ENCODE data around the gene PGA5.
"Not testable (repeated sequence)": the region's sequence is repeated elsewhere in the genome, so short reads cannot be mapped to it uniquely, and the experiment has no call there.

Gene PGA5

DNA sequence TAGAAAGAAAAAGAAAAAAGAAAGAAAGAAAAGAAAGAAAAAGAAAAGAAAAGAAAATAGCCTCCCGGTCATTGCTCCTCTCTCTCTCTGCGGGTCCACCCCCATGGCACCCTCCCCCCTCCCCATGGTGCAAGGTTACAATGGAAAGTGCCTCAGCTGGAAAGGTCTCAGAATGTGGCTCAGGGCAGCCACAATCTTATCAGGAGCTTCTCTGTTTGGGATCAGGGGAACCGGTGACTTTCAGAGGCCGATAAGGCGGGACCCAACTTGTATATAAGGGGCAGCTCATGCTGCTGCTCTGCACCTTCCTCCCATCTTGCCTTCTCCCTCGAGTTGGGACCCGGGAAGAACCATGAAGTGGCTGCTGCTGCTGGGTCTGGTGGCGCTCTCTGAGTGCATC, at the start of gene PGA5:
Gene PGA5, plus strand, starts transcription at position 301 of the 400 bp plus-strand sequence. Its CDS starts 52 bp downstream, at position 353.
- not testable (repeated sequence) for H3K4me1 ChIP-seq (ENCODE audit: control insufficient read depth in 2 of 2, insufficient read depth in 2 of 2, low read length in 2 of 2); H3K9ac ChIP-seq (ENCODE audit: low read depth in 1 of 2, low read length in 2 of 2); H3K9me3 ChIP-seq (ENCODE audit: control insufficient read depth in 2 of 2, low read length in 2 of 2); H3K36me3 ChIP-seq (ENCODE audit: control insufficient read depth in 2 of 2, insufficient read depth in 2 of 2, low read length in 2 of 2); H3K27ac ChIP-seq (ENCODE audit: low read depth in 2 of 2, low read length in 2 of 2); H3K27me3 ChIP-seq (ENCODE audit: control insufficient read depth in 2 of 2, insufficient read depth in 2 of 2, low read length in 2 of 2); H3K4me3 ChIP-seq (ENCODE audit: low read length in 2 of 2)

DNA sequence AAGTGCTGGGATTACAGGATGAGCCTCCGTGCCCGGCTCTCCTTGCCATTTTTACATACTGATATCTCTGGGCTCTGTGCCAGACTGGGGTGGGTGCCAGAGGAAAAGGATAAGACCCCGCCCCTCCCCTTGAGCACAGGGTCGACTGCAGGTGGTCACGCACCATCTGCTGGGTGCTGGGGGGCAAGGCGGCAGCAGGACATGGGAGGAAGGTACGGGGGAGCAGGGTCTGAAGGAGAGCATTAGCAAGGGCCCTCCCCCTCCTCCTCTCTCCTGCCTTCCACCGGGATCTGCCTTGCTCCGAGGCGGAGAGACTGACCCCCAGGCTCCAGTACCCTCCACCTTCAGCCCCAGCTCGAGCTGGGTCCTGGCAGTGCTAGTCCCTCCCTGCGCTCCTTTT, 47.4 kb upstream of the PGA5 start:
- Histone ChIP-seq H3K9ac (ENCODE audit: low read depth in 1 of 2, low read length in 2 of 2) (no peak overlapping the region), H3K36me3 (ENCODE audit: control insufficient read depth in 2 of 2, insufficient read depth in 2 of 2, low read length in 2 of 2) (no peaks in the 10 kb centered on the region), H3K4me3 (ENCODE audit: low read length in 2 of 2) (no peak overlapping the region), H3K4me1 (ENCODE audit: control insufficient read depth in 2 of 2, insufficient read depth in 2 of 2, low read length in 2 of 2) (no peaks in the 10 kb centered on the region), H3K9me3 (ENCODE audit: control insufficient read depth in 2 of 2, low read length in 2 of 2) (no peaks in the 10 kb centered on the region), H3K27ac (ENCODE audit: low read depth in 2 of 2, low read length in 2 of 2) (no peak overlapping the region), H3K27me3 (ENCODE audit: control insufficient read depth in 2 of 2, insufficient read depth in 2 of 2, low read length in 2 of 2) (no peaks in the 10 kb centered on the region)

- no peaks in the 10 kb centered on the region for H3K4me1 ChIP-seq (ENCODE audit: control insufficient read depth in 2 of 2, insufficient read depth in 2 of 2, low read length in 2 of 2)
- no peak overlapping the region for H3K4me3 ChIP-seq (ENCODE audit: low read length in 2 of 2)
- no peaks in the 10 kb centered on the region for H3K9me3 ChIP-seq (ENCODE audit: control insufficient read depth in 2 of 2, low read length in 2 of 2)
- no peak overlapping the region for H3K27ac ChIP-seq (ENCODE audit: low read depth in 2 of 2, low read length in 2 of 2)
- H3K27me3 ChIP-seq (ENCODE audit: control insufficient read depth in 2 of 2, insufficient read depth in 2 of 2, low read length in 2 of 2), result no peaks in the 10 kb centered on the region
- H3K36me3 ChIP-seq (ENCODE audit: control insufficient read depth in 2 of 2, insufficient read depth in 2 of 2, low read length in 2 of 2), result no peaks in the 10 kb centered on the region
- no peak overlapping the region for H3K9ac ChIP-seq (ENCODE audit: low read depth in 1 of 2, low read length in 2 of 2)
These were observed 46.8 kb upstream of the PGA5 start for GRCh38 chr11:61194169-61194671.

DNA sequence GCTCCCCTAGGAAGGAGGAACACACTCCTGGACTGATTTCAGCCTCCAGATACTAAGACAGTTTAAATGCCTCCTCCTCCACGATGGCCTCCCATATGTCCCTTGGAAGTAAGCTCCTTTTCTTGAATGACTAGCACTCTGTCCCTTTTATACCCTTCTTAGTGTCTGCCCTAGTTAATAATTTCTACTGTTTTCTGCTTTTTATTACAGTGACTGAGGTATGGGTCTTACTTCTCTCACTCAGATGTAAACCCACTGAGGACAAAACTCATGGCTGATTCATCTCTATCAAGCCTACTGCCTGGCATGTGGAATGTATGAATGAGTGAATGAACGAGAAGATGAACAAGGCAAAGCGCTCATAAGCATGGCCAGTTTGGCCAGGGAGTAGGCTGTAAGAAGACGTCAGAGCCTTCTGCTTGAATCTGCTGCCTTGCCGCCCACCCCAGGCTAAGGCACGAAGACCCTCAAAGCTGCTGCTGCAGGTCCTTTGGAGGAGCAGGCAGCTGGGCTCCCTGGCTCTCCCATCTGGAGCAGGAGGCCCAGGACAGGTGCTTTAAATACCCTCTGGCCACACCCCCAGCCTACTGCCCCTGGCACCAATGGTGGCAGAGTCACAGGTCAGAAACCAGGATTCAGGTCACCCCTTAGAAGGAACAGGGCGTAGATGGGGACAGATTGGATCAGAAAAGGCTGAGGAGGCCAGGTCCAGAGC, 45.8 kb upstream of the PGA5 start:
- no peak overlapping the region for H3K27ac ChIP-seq (ENCODE audit: low read depth in 2 of 2, low read length in 2 of 2)
- no peak overlapping the region for H3K9ac ChIP-seq (ENCODE audit: low read depth in 1 of 2, low read length in 2 of 2)
- H3K9me3 ChIP-seq (ENCODE audit: control insufficient read depth in 2 of 2, low read length in 2 of 2), result no peaks in the 10 kb centered on the region
- no peaks in the 10 kb centered on the region for H3K36me3 ChIP-seq (ENCODE audit: control insufficient read depth in 2 of 2, insufficient read depth in 2 of 2, low read length in 2 of 2)
- no peaks in the 10 kb centered on the region for H3K27me3 ChIP-seq (ENCODE audit: control insufficient read depth in 2 of 2, insufficient read depth in 2 of 2, low read length in 2 of 2)
- H3K4me3 ChIP-seq (ENCODE audit: low read length in 2 of 2), result no peak overlapping the region
- no peaks in the 10 kb centered on the region for H3K4me1 ChIP-seq (ENCODE audit: control insufficient read depth in 2 of 2, insufficient read depth in 2 of 2, low read length in 2 of 2)

- no peaks in the 10 kb centered on the region for H3K27me3 ChIP-seq (ENCODE audit: control insufficient read depth in 2 of 2, insufficient read depth in 2 of 2, low read length in 2 of 2)
- H3K9me3 ChIP-seq (ENCODE audit: control insufficient read depth in 2 of 2, low read length in 2 of 2), result no peaks in the 10 kb centered on the region
- no peaks in the 10 kb centered on the region for H3K4me1 ChIP-seq (ENCODE audit: control insufficient read depth in 2 of 2, insufficient read depth in 2 of 2, low read length in 2 of 2)
- no peak overlapping the region for H3K4me3 ChIP-seq (ENCODE audit: low read length in 2 of 2)
- H3K36me3 ChIP-seq (ENCODE audit: control insufficient read depth in 2 of 2, insufficient read depth in 2 of 2, low read length in 2 of 2), result no peaks in the 10 kb centered on the region
- H3K9ac ChIP-seq (ENCODE audit: low read depth in 1 of 2, low read length in 2 of 2), result no peak overlapping the region
- H3K27ac ChIP-seq (ENCODE audit: low read depth in 2 of 2, low read length in 2 of 2), result no peak overlapping the region
These were observed 45.3 kb upstream of the PGA5 start for GRCh38 chr11:61195719-61196118.

GRCh38 chr11:61198361-61198760, 42.6 kb upstream of the PGA5 start:
- Histone ChIP-seq H3K27me3 (ENCODE audit: control insufficient read depth in 2 of 2, insufficient read depth in 2 of 2, low read length in 2 of 2) (no peaks in the 10 kb centered on the region), H3K4me3 (ENCODE audit: low read length in 2 of 2) (no peak overlapping the region), H3K9ac (ENCODE audit: low read depth in 1 of 2, low read length in 2 of 2) (no peak overlapping the region), H3K27ac (ENCODE audit: low read depth in 2 of 2, low read length in 2 of 2) (no peak overlapping the region), H3K36me3 (ENCODE audit: control insufficient read depth in 2 of 2, insufficient read depth in 2 of 2, low read length in 2 of 2) (no peaks in the 10 kb centered on the region), H3K4me1 (ENCODE audit: control insufficient read depth in 2 of 2, insufficient read depth in 2 of 2, low read length in 2 of 2) (no peaks in the 10 kb centered on the region), H3K9me3 (ENCODE audit: control insufficient read depth in 2 of 2, low read length in 2 of 2) (no peaks in the 10 kb centered on the region)

- Histone ChIP-seq H3K9ac (ENCODE audit: low read depth in 1 of 2, low read length in 2 of 2) (no peak overlapping the region), H3K36me3 (ENCODE audit: control insufficient read depth in 2 of 2, insufficient read depth in 2 of 2, low read length in 2 of 2) (no peaks in the 10 kb centered on the region), H3K27me3 (ENCODE audit: control insufficient read depth in 2 of 2, insufficient read depth in 2 of 2, low read length in 2 of 2) (no peaks in the 10 kb centered on the region), H3K4me1 (ENCODE audit: control insufficient read depth in 2 of 2, insufficient read depth in 2 of 2, low read length in 2 of 2) (no peaks in the 10 kb centered on the region), H3K9me3 (ENCODE audit: control insufficient read depth in 2 of 2, low read length in 2 of 2) (no peaks in the 10 kb centered on the region), H3K4me3 (ENCODE audit: low read length in 2 of 2) (no peak overlapping the region), H3K27ac (ENCODE audit: low read depth in 2 of 2, low read length in 2 of 2) (no peak overlapping the region)
These were observed 41.9 kb upstream of the PGA5 start for GRCh38 chr11:61198948-61199523.

DNA sequence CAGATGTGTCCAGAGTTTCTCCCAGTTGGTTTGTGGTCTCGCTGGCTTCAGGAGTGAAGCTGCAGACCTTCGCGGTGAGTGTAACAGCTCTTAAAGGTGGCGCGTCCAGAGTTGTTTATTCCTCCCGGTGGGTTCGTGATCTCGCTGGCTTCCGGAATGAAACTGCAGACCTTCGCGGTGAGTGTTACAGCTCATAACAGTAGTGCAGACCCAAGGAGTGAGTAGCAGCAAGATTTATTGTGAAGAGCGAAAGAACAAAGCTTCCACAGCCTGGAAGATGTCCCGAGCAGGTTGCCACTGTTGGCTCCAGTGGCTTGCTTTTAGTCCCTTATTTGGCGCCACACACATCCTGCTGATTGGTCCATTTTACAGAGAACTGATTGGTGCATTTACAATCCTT, 39.5 kb upstream of the PGA5 start:
- Histone ChIP-seq H3K27ac (ENCODE audit: low read depth in 2 of 2, low read length in 2 of 2) (no peak overlapping the region), H3K4me1 (ENCODE audit: control insufficient read depth in 2 of 2, insufficient read depth in 2 of 2, low read length in 2 of 2) (no peaks in the 10 kb centered on the region), H3K9me3 (ENCODE audit: control insufficient read depth in 2 of 2, low read length in 2 of 2) (no peaks in the 10 kb centered on the region), H3K9ac (ENCODE audit: low read depth in 1 of 2, low read length in 2 of 2) (no peak overlapping the region), H3K27me3 (ENCODE audit: control insufficient read depth in 2 of 2, insufficient read depth in 2 of 2, low read length in 2 of 2) (no peaks in the 10 kb centered on the region), H3K36me3 (ENCODE audit: control insufficient read depth in 2 of 2, insufficient read depth in 2 of 2, low read length in 2 of 2) (no peaks in the 10 kb centered on the region), H3K4me3 (ENCODE audit: low read length in 2 of 2) (no peak overlapping the region)

- not testable (repeated sequence) for H3K4me1 ChIP-seq (ENCODE audit: control insufficient read depth in 2 of 2, insufficient read depth in 2 of 2, low read length in 2 of 2); H3K27ac ChIP-seq (ENCODE audit: low read depth in 2 of 2, low read length in 2 of 2); H3K9ac ChIP-seq (ENCODE audit: low read depth in 1 of 2, low read length in 2 of 2); H3K36me3 ChIP-seq (ENCODE audit: control insufficient read depth in 2 of 2, insufficient read depth in 2 of 2, low read length in 2 of 2); H3K4me3 ChIP-seq (ENCODE audit: low read length in 2 of 2); H3K9me3 ChIP-seq (ENCODE audit: control insufficient read depth in 2 of 2, low read length in 2 of 2); H3K27me3 ChIP-seq (ENCODE audit: control insufficient read depth in 2 of 2, insufficient read depth in 2 of 2, low read length in 2 of 2)
These were observed 37.8 kb upstream of the PGA5 start, which contains the start of gene PGA3 for GRCh38 chr11:61202950-61203746. TSS of gene PGA3 (plus strand) at chr11:61203515. CDS start at chr11:61203565, 50 bp downstream.

DNA sequence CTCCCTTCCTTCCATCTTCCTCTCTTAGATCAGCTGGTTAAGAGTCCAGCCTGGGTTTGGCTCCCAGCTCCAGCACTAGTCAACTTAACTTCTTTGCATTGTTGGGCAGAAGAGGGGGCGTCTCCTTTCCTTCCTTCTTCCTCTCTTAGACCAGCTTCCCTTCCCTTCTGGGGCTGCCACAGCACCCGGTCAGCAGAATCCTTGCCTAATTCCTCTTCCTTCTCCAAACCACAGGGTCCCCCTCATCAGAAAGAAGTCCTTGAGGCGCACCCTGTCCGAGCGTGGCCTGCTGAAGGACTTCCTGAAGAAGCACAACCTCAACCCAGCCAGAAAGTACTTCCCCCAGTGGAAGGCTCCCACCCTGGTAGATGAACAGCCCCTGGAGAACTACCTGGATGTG, 37.1 kb upstream of the PGA5 start:
- H3K4me3 ChIP-seq (ENCODE audit: low read length in 2 of 2); H3K9me3 ChIP-seq (ENCODE audit: control insufficient read depth in 2 of 2, low read length in 2 of 2); H3K4me1 ChIP-seq (ENCODE audit: control insufficient read depth in 2 of 2, insufficient read depth in 2 of 2, low read length in 2 of 2); H3K27me3 ChIP-seq (ENCODE audit: control insufficient read depth in 2 of 2, insufficient read depth in 2 of 2, low read length in 2 of 2); H3K36me3 ChIP-seq (ENCODE audit: control insufficient read depth in 2 of 2, insufficient read depth in 2 of 2, low read length in 2 of 2); H3K9ac ChIP-seq (ENCODE audit: low read depth in 1 of 2, low read length in 2 of 2); H3K27ac ChIP-seq (ENCODE audit: low read depth in 2 of 2, low read length in 2 of 2): not testable (repeated sequence)
